ENCODE results near the gene RAPGEF4. TPM values are rescaled to one million over a fixed set of nuclear protein-coding genes. Genes with fewer than 3 reads are reported as not detected.
A peak's percentile ranks its signal among the peaks of the same experiment; 100 is the strongest.

Gene RAPGEF4
- total and polyA plus RNA-seq, 2 of the 13 experiments (the other 11 are each of a cell fraction or from before 2014, with no cell fraction given): 0.78 to 0.91 TPM

DNA sequence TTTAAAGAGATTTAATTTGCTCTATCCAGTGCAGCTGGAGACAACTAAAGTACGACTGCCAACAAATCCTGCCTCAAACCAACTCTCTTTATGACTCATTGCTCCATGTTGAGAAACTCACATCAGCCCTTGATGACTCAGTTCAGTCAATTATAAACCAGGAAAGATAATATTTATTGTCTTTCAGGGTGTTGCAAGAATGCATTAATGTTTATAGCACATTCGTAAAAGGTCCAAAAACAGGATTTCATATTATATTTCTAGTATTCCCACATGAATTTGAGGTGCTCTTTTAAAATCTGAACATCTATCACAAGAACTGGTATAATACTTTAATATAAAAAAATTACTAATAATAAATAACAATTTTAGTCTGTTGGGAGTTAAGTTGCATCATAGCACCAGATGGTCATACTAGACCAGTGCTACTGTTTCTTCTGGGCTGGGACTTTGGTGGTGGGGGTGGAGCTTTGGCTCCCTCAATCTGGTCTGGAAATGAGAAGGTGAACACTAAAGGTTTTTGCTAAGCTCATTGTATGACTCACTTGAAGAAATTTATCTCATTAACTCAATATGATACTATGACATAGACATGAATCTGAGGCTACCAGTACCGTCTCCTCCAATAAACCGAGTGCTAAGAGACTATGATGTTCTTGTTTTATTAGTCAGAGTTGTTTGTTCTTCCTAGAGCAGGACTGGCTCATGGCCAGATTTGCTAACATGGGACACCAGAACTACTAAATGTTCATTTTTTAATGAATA is 313.4 kb downstream of the RAPGEF4 start (continued):
- TF ChIP-seq BRD4 (CRISPR knock-in tag; IDR thresholded peaks at IDR 0.05) (no peak), ZNF598 (CRISPR knock-in tag; IDR thresholded peaks at IDR 0.05; ENCODE audit: borderline replicate concordance) (no peak), NFYC (CRISPR knock-in tag; IDR thresholded peaks at IDR 0.05) (no peak), SMYD3 (CRISPR knock-in tag; IDR thresholded peaks at IDR 0.05) (no peak), SRF (IDR thresholded peaks at IDR 0.05; ENCODE audit: low read depth, low read length) (no peak), ZNF136 (CRISPR knock-in tag; IDR thresholded peaks at IDR 0.05; ENCODE audit: low read depth) (no peak), ZNF672 (CRISPR knock-in tag; IDR thresholded peaks at IDR 0.05) (no peak), ZNF101 (CRISPR knock-in tag; IDR thresholded peaks at IDR 0.05; ENCODE audit: borderline replicate concordance, low read depth) (no peak), GPN1 (CRISPR knock-in tag; IDR thresholded peaks at IDR 0.05; ENCODE audit: borderline replicate concordance) (no peak)
- TF ChIP-seq, protein P1, sequence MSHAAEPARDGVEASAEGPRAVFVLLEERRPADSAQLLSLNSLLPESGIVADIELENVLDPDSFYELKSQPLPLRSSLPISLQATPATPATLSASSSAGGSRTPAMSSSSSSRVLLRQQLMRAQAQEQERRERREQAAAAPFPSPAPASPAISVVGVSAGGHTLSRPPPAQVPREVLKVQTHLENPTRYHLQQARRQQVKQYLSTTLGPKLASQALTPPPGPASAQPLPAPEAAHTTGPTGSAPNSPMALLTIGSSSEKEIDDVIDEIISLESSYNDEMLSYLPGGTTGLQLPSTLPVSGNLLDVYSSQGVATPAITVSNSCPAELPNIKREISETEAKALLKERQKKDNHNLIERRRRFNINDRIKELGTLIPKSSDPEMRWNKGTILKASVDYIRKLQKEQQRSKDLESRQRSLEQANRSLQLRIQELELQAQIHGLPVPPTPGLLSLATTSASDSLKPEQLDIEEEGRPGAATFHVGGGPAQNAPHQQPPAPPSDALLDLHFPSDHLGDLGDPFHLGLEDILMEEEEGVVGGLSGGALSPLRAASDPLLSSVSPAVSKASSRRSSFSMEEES (CRISPR knock-in tag; IDR thresholded peaks at IDR 0.05): peak; percentile 51; the same call in 1 of the 2 replicates
- TF ChIP-seq, protein P2, sequence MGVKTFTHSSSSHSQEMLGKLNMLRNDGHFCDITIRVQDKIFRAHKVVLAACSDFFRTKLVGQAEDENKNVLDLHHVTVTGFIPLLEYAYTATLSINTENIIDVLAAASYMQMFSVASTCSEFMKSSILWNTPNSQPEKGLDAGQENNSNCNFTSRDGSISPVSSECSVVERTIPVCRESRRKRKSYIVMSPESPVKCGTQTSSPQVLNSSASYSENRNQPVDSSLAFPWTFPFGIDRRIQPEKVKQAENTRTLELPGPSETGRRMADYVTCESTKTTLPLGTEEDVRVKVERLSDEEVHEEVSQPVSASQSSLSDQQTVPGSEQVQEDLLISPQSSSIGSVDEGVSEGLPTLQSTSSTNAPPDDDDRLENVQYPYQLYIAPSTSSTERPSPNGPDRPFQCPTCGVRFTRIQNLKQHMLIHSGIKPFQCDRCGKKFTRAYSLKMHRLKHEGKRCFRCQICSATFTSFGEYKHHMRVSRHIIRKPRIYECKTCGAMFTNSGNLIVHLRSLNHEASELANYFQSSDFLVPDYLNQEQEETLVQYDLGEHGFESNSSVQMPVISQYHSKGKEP (CRISPR knock-in tag; IDR thresholded peaks at IDR 0.05): no peak
- TF ChIP-seq, protein P3, sequence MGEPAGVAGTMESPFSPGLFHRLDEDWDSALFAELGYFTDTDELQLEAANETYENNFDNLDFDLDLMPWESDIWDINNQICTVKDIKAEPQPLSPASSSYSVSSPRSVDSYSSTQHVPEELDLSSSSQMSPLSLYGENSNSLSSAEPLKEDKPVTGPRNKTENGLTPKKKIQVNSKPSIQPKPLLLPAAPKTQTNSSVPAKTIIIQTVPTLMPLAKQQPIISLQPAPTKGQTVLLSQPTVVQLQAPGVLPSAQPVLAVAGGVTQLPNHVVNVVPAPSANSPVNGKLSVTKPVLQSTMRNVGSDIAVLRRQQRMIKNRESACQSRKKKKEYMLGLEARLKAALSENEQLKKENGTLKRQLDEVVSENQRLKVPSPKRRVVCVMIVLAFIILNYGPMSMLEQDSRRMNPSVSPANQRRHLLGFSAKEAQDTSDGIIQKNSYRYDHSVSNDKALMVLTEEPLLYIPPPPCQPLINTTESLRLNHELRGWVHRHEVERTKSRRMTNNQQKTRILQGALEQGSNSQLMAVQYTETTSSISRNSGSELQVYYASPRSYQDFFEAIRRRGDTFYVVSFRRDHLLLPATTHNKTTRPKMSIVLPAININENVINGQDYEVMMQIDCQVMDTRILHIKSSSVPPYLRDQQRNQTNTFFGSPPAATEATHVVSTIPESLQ (CRISPR knock-in tag; conservative IDR thresholded peaks at IDR 0.05): no peak
- TF ChIP-seq, protein P4, sequence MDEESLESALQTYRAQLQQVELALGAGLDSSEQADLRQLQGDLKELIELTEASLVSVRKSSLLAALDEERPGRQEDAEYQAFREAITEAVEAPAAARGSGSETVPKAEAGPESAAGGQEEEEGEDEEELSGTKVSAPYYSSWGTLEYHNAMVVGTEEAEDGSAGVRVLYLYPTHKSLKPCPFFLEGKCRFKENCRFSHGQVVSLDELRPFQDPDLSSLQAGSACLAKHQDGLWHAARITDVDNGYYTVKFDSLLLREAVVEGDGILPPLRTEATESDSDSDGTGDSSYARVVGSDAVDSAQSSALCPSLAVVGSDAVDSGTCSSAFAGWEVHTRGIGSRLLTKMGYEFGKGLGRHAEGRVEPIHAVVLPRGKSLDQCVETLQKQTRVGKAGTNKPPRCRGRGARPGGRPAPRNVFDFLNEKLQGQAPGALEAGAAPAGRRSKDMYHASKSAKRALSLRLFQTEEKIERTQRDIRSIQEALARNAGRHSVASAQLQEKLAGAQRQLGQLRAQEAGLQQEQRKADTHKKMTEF (CRISPR knock-in tag; IDR thresholded peaks at IDR 0.05): peak; percentile 61; the same call in 1 of the 2 replicates
- TF ChIP-seq, protein P5, sequence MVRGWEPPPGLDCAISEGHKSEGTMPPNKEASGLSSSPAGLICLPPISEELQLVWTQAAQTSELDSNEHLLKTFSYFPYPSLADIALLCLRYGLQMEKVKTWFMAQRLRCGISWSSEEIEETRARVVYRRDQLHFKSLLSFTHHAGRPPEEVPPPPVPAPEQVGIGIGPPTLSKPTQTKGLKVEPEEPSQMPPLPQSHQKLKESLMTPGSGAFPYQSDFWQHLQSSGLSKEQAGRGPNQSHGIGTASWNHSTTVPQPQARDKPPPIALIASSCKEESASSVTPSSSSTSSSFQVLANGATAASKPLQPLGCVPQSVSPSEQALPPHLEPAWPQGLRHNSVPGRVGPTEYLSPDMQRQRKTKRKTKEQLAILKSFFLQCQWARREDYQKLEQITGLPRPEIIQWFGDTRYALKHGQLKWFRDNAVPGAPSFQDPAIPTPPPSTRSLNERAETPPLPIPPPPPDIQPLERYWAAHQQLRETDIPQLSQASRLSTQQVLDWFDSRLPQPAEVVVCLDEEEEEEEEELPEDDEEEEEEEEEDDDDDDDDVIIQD (CRISPR knock-in tag; IDR thresholded peaks at IDR 0.05; ENCODE audit: low read depth): 0 out of 2 replicates have a peak, but pooled peaks have one; percentile 36

All from HepG2 (cell line).